GM12878 (cell line): ENCODE measurements around the gene PRKCB. TPM values are rescaled to one million over a fixed set of nuclear protein-coding genes. Genes with fewer than 3 reads are reported as not detected.
A peak's percentile ranks its signal among the peaks of the same experiment; 100 is the strongest.

Experiments
- BCL11A ChIP-seq: IDR thresholded peaks from 2 replicates; pipeline ENCODE4 v1.6.1; 2011; ENCODE audit warnings: low read depth, low read length
- BCL3 ChIP-seq: IDR thresholded peaks from 2 replicates; pipeline ENCODE4 v1.6.1; 2011; ENCODE audit warnings: borderline replicate concordance, low read depth, mild to moderate bottlenecking, moderate library complexity, low read length; ENCODE audit not compliant: insufficient read depth, poor library complexity, severe bottlenecking
- BMI1 ChIP-seq: fragments of 450-650 bp; IDR thresholded peaks from 2 replicates; pipeline ENCODE4 v1.6.1; 2016; ENCODE audit warnings: mild to moderate bottlenecking, moderate library complexity, borderline replicate concordance
- BRCA1 ChIP-seq: IDR thresholded peaks from 2 replicates; pipeline ENCODE4 v1.6.1; 2011; ENCODE audit warnings: low read depth, low read length, improper control_type of control experiment
- CBFB ChIP-seq: IDR thresholded peaks from 2 replicates; pipeline ENCODE4 v1.6.1; 2016; ENCODE audit warnings: antibody characterized with exemption, low read depth
- CUX1 ChIP-seq: IDR thresholded peaks from 2 replicates; pipeline ENCODE4 v1.6.1; 2012; ENCODE audit warnings: improper control_type of control experiment, low read depth, low read length; ENCODE audit not compliant: insufficient replicate concordance
- FOXM1 ChIP-seq: IDR thresholded peaks from 2 replicates; pipeline ENCODE4 v1.6.1; 2012; ENCODE audit warnings: low read depth, mild to moderate bottlenecking, inconsistent platforms, low read length, moderate library complexity
- GABPA ChIP-seq: IDR thresholded peaks from 2 replicates; pipeline ENCODE4 v1.6.1; 2014; ENCODE audit warnings: antibody characterized with exemption, low read depth, mild to moderate bottlenecking, inconsistent platforms
- IKZF2 ChIP-seq, 2 experiments: fragments of 450-650 bp; IDR thresholded peaks; 2 replicates each; pipeline ENCODE4 v1.6.1; 2017; ENCODE audit warnings: mild to moderate bottlenecking in 2 of 2, moderate library complexity in 2 of 2
- KDM1A ChIP-seq: fragments of 200-600 bp; sonication (generic); IDR thresholded peaks from 2 replicates; pipeline ENCODE4 v1.6.1; 2016; ENCODE audit warnings: borderline replicate concordance
- MLLT1 ChIP-seq: fragments of 450-650 bp; IDR thresholded peaks from 2 replicates; pipeline ENCODE4 v1.6.1; 2016; ENCODE audit warnings: mild to moderate bottlenecking
- MTA3 ChIP-seq: IDR thresholded peaks from 2 replicates; pipeline ENCODE4 v1.6.1; 2012; ENCODE audit warnings: low read length, inconsistent platforms, borderline replicate concordance
- MYC ChIP-seq: IDR thresholded peaks from 2 replicates; pipeline ENCODE4 v1.6.1; 2011; ENCODE audit warnings: mild to moderate bottlenecking, low read length, moderate library complexity, inconsistent platforms; ENCODE audit not compliant: insufficient read depth, insufficient replicate concordance, insufficient read length, severe bottlenecking
- NR2F1 ChIP-seq: fragments of 450-650 bp; conservative IDR thresholded peaks from 2 replicates; pipeline ENCODE4 v1.6.1; 2017; ENCODE audit warnings: mild to moderate bottlenecking
- RB1 ChIP-seq: fragments of 450-650 bp; formaldehyde crosslinking; IDR thresholded peaks from 2 replicates; pipeline ENCODE4 v1.6.1; 2017; ENCODE audit warnings: mild to moderate bottlenecking, borderline replicate concordance
- RBBP5 ChIP-seq: fragments of 200-600 bp; sonication (generic); conservative IDR thresholded peaks from 2 replicates; pipeline ENCODE4 v1.6.1; 2016
- STAT3 ChIP-seq: IDR thresholded peaks from 2 replicates; pipeline ENCODE4 v1.6.1; 2011; ENCODE audit warnings: low read depth, low read length, improper control_type of control experiment
- TCF12 ChIP-seq: IDR thresholded peaks from 2 replicates; pipeline ENCODE4 v1.6.1; 2011; ENCODE audit warnings: low read depth, mild to moderate bottlenecking, low read length
- polyA plus RNA-seq, 11 experiments: library from polyadenylated mRNA; depleted of rRNA in 4 of 11; unstranded in 6 of 11; stranded (reverse) in 5 of 11; fragments of >200 nt; fragmentation: Nextera tagmentation in 4 of 11; fragmentation: Illumina TruSeq in 1 of 11; extraction: Ambion mirVana in 4 of 11; extraction: Trizol in 1 of 11; gene quantifications; 1 replicate in 1 of 11; 2 replicates in 10 of 11; pipeline versions ENCODE4 v1.2.1 to v1.2.3, GENCODE V29; 2011 to 2016; ENCODE audit warnings: inconsistent platforms in 2 of 11, missing spikeins in 2 of 11, low read depth in 1 of 11
- total RNA-seq, 4 experiments: library from RNA; depleted of rRNA in 3 of 4; stranded (reverse); fragments of >200 nt in 3 of 4; fragmentation: Illumina TruSeq in 1 of 4; extraction: Trizol in 1 of 4; gene quantifications; 2 replicates each; pipeline versions ENCODE4 v1.2.1 to v1.2.3, GENCODE V29; 2013 to 2021

The PRKCB gene
- total and polyA plus RNA-seq, 10 of the 15 experiments (the other 5 are each of a cell fraction or from before 2014, with no cell fraction given), result 21.4 to 158 (median 97.3) TPM

GRCh38 chr16:23999663-24000062 lies 163.9 kb downstream of the PRKCB start (continued):
- no peak for TF ChIP-seq CUX1
- TF ChIP-seq FOXM1, result 0 out of 2 replicates have a peak, but pooled peaks have one; percentile 28
- TF ChIP-seq IKZF2 (IDR thresholded peaks at IDR 0.05), result no peak
- no peak for TF ChIP-seq CBFB
- TF ChIP-seq STAT3, result no peak
- TF ChIP-seq KDM1A, result no peak
- no peak for TF ChIP-seq TCF12
- no peak for TF ChIP-seq NR2F1
- TF ChIP-seq BRCA1, result no peak
- TF ChIP-seq GABPA, result no peak
- no peak for TF ChIP-seq MLLT1
- no peak for TF ChIP-seq BCL11A
- TF ChIP-seq RB1, result no peak
- TF ChIP-seq BMI1, result no peak
- 0 out of 2 replicates have a peak, but pooled peaks have one; percentile 29 for TF ChIP-seq MTA3
- TF ChIP-seq BCL3, result peak; percentile 42
- no peak for TF ChIP-seq RBBP5
- no peak for TF ChIP-seq MYC
